ENCODE results near the gene CCDC33.
"Not testable (repeated sequence)": the region's sequence is repeated elsewhere in the genome, so short reads cannot be mapped to it uniquely, and the experiment has no call there.

The CCDC33 gene

GRCh38 chr15:74356050-74356449, 119.9 kb downstream of the CCDC33 start:
- not testable (repeated sequence) for DNase-seq (ENCODE audit: low read depth in 2 of 3, low spot score in 1 of 3)

GRCh38 chr15:74357514-74357913, 121.4 kb downstream of the CCDC33 start:
- not testable (repeated sequence) for DNase-seq (ENCODE audit: low read depth in 2 of 3, low spot score in 1 of 3)

GRCh38 chr15:74359376-74359775, 123.2 kb downstream of the CCDC33 start:
- not testable (repeated sequence) for DNase-seq (ENCODE audit: low read depth in 2 of 3, low spot score in 1 of 3)

DNA sequence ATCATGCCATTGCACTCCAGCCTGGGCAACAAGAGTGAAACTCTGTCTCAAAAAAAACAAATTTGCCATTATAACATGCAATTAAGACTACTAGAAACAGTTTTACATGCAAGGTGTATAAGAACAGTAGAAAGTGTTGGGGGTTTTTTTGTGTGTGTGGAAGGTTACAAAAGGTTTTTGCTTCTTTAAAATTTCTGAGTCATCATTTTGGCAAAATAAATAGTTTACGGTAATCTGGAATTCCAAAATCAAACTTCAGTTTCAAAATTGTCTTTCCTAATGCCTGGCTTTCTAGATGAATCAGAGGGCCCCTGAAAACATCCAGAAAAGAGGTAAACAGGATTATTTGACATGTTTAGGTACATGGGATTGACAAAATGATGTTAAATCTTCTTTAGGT, 124.7 kb downstream of the CCDC33 start:
- not testable (repeated sequence) for DNase-seq (ENCODE audit: low read depth in 2 of 3, low spot score in 1 of 3)

- no peak for DNase-seq (ENCODE audit: low read depth in 2 of 3, low spot score in 1 of 3)
Measured at GRCh38 chr15:74362482-74362881, 126.4 kb downstream of the CCDC33 start.

DNA sequence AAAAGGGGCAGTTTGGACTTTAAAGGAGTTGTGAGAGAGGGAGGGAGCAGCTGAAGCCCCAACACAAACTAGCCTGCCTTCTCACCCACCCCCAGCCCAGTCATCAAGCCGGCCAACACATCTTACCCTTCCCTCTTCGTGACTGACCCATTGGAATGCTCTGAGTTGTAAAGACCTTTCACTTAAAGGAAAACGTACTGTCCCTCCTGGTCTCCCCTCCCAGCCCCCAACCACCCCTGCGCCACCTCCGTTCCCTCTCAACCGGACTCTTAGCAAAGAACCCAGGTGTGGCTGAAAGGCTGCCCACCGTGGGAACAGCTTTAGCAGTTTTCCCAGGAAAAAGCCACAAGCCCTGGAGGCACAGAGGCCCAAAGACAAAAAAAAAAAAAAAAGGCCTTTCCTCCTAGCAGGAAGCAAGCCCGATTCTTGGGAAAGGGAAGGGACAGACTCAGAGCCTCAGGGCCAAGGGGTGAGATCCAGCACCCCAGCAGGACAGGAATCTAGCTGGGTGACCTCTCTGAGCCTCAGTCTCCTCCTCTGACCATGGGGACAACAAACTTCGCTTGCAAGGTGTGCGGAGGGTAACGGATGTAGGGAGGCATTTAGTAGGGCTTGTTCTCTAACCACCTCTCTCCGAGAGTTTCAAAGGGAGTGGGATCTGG, 128.9 kb downstream of the CCDC33 start:
- no peak for DNase-seq (ENCODE audit: low read depth in 2 of 3, low spot score in 1 of 3)

DNA sequence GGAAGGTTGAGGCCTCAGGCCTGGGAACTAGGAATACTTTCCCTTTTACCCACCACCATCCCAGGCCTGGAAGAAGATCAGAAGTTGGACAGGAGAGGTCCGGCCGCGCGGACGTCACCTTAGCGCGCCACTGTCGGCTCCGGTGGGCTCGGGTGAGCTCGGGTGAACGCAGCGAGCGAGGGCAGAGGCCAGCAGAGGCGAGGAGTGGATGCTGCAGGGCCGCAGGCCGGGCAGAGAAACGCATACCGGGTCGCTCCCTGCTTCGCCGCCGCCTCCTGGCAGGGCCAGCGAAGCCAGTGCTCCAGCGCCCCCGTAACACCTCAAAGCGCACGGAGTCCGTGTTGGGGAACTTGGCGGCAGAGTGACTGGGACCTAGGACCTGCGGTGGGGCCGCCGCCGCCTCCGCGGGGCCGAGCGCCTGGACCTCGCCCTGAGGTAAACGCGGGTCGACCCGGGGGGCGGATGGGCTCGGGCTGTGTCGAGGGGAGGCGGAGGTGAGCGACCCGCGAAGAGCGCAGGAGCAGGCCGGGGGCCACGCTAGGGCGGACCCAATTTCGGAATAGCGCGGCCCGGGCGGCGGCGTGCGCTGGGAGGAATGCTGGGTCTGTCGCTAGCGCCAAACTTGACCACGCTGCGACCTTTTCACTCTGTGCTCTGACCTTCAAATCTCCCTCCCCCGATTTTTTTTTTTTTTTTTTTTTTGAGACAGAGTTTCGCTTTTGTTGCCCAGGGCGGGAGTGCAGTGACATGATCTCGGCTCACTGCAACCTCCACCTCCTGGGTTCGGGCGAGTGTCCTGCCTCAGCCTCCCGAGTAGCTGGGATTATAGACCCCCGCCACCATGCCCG, 129.7 kb downstream of the CCDC33 start:
- no peak for DNase-seq (ENCODE audit: low read depth in 2 of 3, low spot score in 1 of 3)

GRCh38 chr15:74367296-74367854, 131.2 kb downstream of the CCDC33 start, which contains the start of gene CYP11A1:
CYP11A1 (minus strand) TSS chr15:74367646; CDS start chr15:74367585, 61 bp downstream.
- DNase-seq (ENCODE audit: low read depth in 2 of 3, low spot score in 1 of 3) = no peak

GRCh38 chr15:74368121-74368520, 132.0 kb downstream of the CCDC33 start:
- no peak for DNase-seq (ENCODE audit: low read depth in 2 of 3, low spot score in 1 of 3)

DNA sequence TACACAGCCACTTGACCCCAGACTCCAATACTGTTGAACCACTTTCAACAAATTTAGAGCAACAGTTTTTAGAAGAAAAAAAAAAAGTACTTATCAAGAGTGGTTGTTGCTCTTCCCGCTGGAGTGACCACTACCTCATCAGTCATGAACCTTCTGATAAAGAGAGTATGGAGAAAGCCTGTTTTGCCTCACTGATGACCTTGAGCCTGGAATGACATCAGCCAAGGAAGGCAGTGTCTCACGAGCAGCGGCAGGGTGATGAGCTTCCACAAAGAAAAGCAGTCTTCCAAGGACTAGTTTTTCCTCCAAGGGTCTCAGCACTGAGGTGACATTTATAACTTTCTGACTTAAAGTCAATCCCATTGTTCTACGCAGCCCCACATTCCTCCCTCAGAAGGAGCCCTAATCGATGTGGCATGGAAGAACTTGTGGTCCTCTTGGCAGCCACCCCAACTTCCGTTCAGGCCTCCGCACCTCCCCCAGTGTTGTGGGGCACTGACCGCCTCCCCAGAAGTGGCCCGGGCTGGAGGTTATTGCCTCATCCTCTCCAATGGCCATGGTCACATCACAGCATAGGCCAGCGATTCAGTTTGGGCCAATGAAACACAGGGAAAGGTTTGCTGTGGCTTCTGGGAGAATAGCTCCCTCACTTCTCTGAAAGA, 133.1 kb downstream of the CCDC33 start:
- DNase-seq (ENCODE audit: low read depth in 2 of 3, low spot score in 1 of 3) = no peak

GRCh38 chr15:74369756-74370155, 133.6 kb downstream of the CCDC33 start:
- no peak for DNase-seq (ENCODE audit: low read depth in 2 of 3, low spot score in 1 of 3)

DNA sequence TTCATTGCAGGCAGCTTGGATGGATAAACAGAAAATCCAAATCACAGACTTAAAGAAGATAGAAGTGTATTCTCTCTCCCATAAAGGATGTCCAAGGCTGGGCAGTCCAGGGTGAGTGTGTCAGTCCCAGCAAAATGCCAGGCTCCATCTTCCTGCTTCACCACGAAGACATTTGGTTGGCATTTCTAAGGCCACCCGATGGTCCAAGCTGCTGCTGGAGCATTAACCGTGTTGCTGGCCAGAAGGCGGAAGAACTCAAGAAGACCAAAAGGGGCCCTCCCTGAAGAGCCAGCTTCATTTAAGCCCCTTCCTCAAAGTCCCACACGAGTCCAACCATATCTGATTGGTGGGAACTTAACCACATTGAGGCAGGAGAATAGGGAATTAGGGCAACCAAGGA, 134.3 kb downstream of the CCDC33 start:
- no peak for DNase-seq (ENCODE audit: low read depth in 2 of 3, low spot score in 1 of 3)

GRCh38 chr15:74373056-74373650, 137.0 kb downstream of the CCDC33 start:
- DNase-seq (ENCODE audit: low read depth in 2 of 3, low spot score in 1 of 3) = no peak

DNA sequence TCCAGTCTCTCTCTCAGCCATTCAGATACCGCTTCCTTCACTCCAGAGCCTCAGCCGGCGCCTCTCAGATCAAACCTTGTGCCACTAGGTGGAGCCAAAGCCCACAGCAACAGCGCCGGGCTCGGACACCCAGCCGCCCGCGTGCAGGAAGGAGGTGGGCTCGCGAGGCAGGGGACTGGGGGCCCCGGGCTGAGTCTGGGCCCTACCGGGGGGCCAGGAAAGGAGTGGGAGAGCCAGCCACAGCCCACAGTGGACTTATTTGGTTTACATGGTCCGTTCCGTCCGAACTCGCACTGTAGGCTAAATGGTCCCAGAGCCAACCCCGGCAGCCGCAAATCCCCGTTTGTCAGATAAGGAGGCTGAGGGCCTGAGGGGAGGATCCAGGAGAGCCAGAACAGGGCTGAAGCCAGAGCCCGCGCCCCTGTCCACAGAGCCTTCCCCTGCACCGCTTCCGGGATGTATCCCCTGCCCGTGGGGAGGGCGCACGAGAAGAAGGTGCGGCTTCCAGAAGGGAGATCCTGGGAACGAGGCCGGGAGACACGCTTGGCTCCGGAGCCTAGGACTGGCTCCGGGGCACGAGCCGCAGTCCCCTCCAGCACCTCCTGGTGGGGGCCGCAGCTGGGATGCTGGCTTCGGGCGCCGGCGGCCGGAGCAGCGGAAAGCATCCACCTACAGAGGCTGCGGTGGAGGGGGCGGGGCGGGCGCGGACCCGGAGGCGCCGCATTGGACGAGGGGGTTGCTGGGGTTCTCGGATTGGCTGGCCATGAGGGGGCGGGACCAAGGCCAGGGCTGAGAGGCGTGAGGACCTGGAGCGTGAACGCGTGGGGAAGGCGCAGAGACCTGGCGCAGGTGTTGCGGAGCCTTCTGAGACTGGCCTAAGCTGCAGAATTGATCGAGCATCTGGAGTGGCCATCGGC, 137.9 kb downstream of the CCDC33 start:
- peak; percentile 91 to 96 (median 94) for DNase-seq (ENCODE audit: low read depth in 2 of 3, low spot score in 1 of 3)

DNA sequence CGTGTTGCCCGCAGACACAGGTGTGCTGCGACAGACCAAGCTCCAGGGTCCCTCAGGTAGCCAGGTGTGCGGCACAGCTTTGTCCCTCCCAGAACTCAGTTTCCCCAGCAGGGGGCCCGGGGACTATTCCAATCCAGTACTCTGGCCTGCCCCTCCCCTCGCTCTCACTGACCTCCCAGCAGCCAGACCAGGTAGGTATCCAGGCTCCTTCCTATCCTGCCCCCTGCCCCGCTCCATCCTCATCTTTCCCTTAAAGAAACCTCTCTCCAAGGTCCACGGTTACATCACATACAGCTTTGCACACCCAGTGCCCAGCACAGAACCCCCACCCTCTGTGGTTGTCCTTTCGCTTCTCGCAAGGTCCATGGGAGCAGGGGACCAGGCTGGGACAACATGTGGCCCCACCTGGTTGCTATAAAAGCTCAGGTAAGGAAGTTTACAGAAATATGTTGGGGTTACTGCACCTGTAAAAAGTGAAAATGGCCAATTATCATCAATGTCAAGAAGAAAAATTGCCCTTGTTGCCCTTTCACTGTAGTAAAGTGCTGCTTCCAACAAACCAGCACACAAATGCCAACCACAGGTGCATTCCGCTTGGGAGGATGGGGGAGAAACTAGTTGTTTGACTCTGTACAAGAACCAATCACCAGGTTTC, 138.6 kb downstream of the CCDC33 start:
- DNase-seq (ENCODE audit: low read depth in 2 of 3, low spot score in 1 of 3) = no peak

- peak; percentile 79 to 91 (median 83) for DNase-seq (ENCODE audit: low read depth in 2 of 3, low spot score in 1 of 3)
Measured at GRCh38 chr15:74375303-74375693, 139.2 kb downstream of the CCDC33 start.

GRCh38 chr15:74376226-74376625, 140.1 kb downstream of the CCDC33 start:
- no peak for DNase-seq (ENCODE audit: low read depth in 2 of 3, low spot score in 1 of 3)

DNA sequence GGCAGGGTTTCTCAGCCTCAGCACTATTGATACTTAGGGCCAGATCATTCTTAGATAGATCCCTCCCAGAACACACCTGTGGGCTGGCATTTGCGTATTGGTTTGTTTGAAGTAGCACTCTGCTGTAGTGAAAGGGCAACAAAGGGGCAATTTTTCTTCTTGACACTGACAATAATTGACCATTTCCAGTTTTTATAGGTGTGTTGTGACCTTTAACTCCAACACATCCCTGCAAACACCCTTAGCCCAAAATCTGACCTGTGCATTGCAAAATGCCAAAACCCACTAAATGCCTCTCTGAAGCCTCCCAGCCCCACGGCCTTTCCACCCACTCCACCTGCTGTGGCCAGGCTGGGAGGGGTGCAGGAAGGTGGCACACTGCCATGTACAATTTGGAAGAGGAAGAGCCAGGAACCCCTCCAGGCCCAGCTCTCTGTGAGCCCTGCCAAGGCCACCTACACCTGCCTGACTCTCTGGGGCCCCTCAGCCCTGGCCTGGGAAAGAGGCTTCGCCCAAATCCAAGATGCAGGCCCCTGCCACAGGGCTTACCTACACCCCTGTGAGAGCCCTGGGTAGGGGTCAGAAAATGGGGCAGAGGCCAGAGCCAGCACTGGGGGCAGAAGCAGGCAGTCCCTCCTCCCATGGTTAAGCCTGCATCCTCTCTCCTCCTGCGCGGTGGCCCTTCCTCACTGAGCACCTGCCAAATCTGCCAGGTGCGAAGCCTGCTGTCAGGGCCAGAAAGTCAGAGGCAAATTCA, 140.9 kb downstream of the CCDC33 start:
- DNase-seq (ENCODE audit: low read depth in 2 of 3, low spot score in 1 of 3) = no peak
